GM21737 (cell line): ENCODE results near the gene GABRR2.
"Not testable (repeated sequence)": the region's sequence is repeated elsewhere in the genome, so short reads cannot be mapped to it uniquely, and the experiment has no call there.

ENCODE experiments used
- ATAC-seq: cut with Tn5 transposase; IDR thresholded peaks from one replicate; pipeline ENCODE4 v1.9.1; 2021; ENCODE audit warnings: mild to moderate bottlenecking, moderate library complexity; ENCODE audit not compliant: unreplicated experiment

The GABRR2 gene

GRCh38 chr6:89328976-89329375, 13.9 kb upstream of the GABRR2 start:
- no peak for ATAC-seq

DNA sequence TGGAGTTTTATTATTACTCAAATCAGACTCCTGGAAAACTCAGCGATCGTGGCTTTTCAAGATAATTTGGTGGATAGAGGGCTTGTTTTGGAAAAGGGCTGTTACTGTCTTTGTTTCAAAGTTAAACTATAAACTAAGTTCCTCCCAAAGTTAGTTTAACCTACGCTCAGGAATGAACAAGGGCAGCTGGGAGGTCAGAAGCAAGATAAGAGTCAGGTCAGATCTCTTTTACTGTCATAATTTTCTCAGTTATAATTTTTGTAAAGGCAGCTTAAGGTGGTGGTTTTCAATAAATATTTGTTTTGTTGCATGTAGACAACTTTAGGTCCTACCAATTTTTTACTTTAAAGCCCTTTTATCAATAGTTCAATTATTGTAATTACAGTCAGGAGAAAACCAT, 9.2 kb upstream of the GABRR2 start:
- no peak for ATAC-seq

- ATAC-seq: no peak
These were observed 8.4 kb upstream of the GABRR2 start for GRCh38 chr6:89323511-89323971.

DNA sequence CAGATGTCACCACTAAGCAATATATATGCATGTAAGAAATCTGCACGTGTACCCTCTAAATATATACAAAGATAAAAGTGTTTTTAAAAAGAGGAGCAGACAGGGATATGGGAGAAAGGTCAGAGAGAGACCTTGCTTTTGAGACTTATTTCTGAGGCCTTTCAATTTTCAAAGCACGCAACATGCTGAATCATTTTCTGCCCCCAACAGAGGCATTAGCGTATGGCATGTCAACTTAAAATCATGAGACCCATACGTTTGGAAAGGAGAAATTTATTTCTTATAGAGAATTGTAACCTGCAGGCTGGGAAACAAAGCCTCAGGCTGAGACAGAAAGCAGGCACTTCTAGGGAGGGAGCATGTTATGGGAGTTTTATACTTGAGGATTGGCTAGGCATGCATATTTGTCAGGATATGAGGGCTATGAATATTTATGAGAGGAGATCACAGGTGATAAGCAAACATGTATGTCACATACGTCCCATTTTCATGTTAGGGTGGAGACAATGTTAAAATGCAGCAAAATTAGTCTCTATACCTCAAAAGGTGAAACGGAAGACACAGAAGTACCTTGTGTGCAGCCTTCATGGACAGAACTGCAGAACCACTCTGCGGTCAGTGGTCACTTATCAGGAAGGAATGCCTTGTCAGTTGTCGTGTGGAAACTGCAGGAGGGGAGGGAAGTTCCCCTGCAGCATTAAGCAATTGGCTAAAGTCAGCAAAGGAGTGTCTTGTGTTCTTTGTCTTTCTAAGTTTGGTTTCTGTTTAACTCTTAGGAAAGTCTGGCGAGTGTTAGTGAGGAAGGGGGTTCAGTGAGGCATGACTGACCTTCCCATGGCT, 6.3 kb upstream of the GABRR2 start:
- no peak for ATAC-seq

- no peak for ATAC-seq
These were observed 5.0 kb upstream of the GABRR2 start for GRCh38 chr6:89320012-89320559.

- ATAC-seq: no peak
These were observed 2.0 kb upstream of the GABRR2 start for GRCh38 chr6:89317067-89317466.

- no peak for ATAC-seq
These were observed 407 bp downstream of the GABRR2 start for GRCh38 chr6:89314692-89315091.

DNA sequence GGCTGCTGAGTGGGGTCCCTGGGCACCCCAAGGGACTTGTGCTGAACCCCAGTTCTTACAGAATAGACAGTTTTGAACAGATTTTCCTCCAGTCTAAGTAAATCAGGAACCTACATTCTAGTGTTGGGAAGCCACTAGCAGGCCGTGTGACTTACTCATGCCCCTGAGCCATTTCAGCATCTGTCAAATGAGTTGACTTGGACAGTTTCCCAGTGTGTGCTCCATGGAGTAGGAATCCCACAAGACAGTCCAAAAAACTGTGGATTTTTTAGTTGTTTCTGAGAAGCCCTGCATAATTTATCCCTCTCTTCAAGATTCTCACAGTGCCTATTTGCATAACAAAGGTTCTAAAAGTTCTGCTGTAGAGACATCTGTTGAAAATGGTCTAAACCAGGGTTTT, 2.1 kb downstream of the GABRR2 start:
- no peak for ATAC-seq

DNA sequence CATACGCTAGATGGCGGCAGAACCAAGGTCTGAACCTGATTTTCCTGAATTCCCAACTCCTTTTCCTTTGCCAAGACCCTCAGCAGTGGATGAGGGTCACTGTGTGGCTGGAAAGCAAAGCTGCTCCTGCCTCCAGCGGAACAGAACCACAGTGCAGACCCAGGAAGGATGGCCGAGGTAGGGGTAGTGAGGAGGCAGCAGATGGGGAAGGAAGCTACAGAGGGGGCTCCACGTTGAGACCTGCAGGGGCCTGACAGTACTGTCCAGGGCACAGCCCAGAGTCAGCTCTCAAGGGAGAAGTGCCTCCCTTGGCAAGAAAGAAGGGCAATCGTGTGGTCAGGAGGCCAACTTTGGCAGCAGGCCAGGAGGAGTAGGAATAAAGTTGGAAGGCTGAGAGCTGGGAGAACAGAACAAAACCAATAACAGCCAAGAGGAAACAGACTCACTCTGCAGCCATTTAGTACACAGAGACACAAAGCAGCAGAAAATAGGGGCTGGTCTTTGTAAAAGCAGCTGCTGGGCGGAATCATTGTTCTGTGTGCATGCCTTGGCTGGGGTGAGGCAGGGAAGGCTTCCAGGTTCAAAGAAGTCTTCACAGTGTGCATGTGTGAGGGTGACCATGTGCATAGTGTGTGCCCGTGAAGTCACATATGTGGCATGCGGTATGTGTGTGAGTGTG, 3.1 kb downstream of the GABRR2 start:
- no peak for ATAC-seq

GRCh38 chr6:89311530-89311852, 3.6 kb downstream of the GABRR2 start:
- ATAC-seq: no peak

DNA sequence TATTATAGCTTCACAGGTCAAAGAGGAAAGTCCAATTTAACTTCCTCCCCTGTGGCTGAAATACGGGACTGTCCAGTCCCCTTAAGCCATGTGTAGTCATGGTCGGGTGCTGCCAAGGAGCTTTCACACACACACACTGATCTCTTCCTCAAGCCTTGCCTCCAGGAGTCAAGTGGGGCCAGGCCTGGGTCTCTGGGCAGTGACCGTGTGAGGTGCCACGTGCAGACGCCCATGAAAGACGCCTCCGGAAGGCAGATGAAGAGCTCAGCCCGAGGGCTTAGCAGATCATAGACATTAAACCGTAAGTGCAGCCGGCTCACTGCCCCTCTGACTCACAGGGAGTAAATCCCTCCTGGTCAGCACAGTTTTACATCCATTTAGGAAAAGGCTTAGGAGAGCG, 4.2 kb downstream of the GABRR2 start:
- ATAC-seq: no peak

DNA sequence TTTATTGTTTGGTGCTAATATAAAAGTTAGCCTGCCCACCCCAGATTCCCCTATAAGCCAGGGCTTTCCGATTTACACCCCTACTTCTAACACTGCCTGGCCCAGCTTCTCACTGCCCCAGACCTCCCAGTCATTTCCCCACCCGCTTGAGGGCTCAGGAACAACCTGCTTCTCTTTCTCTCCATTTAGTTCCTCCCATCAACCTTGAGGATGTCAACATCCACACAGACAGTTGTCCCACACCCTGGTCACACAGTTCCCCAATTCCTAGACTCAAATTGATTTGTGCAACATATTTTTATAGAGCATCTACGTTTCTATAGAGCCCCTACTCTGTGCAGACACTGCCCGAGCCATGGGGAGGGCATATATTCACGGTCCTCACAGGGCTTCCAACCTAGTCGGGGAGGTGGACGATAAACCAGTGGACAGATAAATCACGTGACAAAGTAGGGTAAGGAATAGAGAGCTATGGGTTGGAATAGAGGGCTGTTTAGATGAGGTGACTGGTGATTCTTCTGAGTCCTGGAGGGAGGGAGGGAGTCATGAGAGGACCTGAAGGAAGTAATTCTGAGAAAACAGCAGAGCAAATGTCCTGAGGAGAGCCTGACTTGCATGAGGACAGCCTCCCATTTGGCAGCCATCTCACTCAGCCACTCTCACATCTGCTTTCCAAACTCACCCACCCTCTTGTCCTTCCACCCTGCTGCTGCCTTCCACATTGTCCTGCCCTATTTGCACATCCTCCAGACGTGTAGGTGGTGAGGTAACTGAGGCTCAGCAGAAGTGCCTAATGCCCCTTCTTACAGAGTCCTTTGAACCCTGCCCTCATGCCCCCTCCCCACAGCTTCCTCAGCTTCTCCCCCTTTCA, 6.3 kb downstream of the GABRR2 start:
- no peak for ATAC-seq

DNA sequence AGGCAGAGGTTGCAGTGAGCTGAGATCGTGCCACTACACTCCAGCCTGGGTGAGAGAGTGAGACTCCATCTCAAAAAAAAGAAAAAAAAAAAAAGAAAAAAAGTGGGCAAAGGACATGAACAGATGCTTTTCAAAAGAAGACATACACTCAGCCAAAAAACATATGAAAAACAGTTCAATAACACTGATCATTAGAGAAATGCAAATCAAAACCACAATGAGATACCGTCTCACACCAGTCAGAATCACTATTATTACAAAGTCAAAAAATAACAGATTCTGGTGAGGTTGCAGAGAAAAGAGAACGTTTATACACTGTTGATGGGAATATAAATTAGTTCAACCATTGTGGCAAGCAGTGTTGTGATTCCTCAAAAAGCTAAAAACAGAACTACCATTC, 10.6 kb downstream of the GABRR2 start:
- ATAC-seq: not testable (repeated sequence)

DNA sequence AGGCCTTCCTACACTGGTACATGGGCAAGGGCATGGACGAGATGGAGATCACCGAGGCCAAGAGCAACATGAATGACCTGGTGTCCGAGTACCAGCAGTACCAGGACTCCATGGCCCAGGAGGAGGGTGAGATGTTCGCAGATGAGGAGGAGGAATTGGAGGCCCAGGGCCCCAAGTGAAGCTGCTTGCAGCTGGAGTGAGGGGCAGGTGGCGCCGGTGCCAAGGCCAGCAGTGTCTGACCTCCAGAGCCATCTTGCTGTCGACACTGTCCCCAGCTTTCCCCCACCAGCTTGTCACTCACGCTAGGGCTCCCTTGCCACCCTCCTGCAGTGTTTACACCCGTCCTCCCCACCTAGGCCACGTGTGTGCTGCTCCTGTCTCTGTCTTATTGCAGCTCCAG, 12.2 kb downstream of the GABRR2 start:
- ATAC-seq: no peak

- ATAC-seq: no peak
These were observed 12.8 kb downstream of the GABRR2 start for GRCh38 chr6:89302195-89302770.

DNA sequence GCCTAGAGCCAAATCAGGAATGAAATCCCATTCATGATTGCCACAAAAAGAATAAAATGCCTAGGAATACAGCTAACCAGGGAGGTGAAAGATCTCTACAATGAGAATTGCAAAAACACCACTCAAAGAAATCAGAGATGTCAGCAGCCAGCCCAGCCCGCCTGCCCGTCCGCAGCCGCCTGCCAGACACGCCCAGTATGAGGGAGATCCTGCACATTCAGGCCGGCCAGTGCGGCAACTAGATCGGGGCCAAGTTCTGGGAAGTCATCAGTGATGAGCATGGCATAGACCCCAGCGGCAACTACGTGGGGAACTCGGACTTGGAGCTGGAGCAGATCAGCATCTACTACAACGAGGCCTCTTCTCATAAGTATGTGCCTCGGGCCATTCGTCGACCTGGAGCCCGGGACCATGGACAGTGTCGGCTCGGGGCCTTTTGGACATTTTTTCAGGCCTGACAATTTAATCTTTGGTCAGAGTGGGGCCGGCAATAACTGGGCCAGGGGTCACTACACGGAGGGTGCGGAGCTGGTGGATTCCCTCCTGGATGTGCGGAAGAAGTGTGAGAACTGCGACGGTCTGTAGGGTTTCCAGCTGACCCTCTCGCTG, 13.4 kb downstream of the GABRR2 start:
- ATAC-seq: no peak

- no peak for ATAC-seq
These were observed 15.6 kb downstream of the GABRR2 start for GRCh38 chr6:89299466-89299850.

GRCh38 chr6:89298680-89299465, 16.2 kb downstream of the GABRR2 start:
- ATAC-seq: peak; percentile 47

DNA sequence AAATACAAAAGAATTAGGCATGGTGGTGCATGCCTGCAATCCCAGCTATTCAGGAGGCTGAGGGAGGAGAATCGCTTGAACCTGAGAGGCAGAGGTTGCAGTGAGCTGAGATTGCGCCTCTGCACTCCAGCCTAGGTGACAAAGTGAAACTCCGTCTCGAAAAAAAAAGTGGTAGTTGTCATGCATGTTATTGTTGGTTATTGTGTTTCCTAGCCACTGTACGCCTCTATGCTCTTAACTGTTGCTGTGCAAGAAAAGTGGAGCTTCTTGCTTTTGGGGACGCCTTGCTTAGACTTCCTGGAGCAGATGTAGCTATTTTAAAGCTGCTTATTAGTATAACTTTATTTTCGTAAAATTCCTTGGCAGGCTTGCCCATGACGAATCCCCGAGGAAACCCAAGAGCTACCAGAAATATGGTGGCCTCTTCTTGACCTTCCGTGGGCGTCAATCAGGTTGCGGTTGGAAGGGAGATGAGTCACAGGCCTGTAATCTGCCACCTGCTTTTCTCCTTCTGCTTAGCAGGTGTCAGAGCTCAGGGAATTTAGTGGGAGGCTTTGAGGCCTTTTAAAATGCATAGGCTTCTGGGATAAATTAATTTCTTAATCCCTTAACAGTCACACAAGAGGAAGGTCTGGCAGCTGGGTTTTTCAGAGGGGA, 17.3 kb downstream of the GABRR2 start:
- ATAC-seq: peak; percentile 95
